Liver (tissue), 3 donors: ENCODE data around the gene NOP16.

Experiments used
- ATF3 ChIP-seq: IDR thresholded peaks from 2 replicates; pipeline ENCODE4 v1.6.1; 2016; ENCODE audit warnings: antibody characterized with exemption
- CTCF ChIP-seq: fragments of 150-350 bp; IDR thresholded peaks from 2 replicates; pipeline ENCODE4 v1.5.1; 2017; ENCODE audit warnings: improper control_type of control experiment, low read depth, low read length; ENCODE audit not compliant: missing input control
- EGR1 ChIP-seq, 2 donors: IDR thresholded peaks; 2 replicates each; pipeline ENCODE4 v1.6.1; 2016 to 2018; ENCODE audit warnings: antibody characterized with exemption in 2 of 2, low read depth in 2 of 2
- FOXA1 ChIP-seq: IDR thresholded peaks from 2 replicates; pipeline ENCODE4 v1.6.1; 2016; ENCODE audit warnings: antibody characterized with exemption
- FOXA2 ChIP-seq: IDR thresholded peaks from 2 replicates; pipeline ENCODE4 v1.6.1; 2016; ENCODE audit warnings: antibody characterized with exemption
- JUND ChIP-seq, 2 donors: IDR thresholded peaks; 2 replicates each; pipeline ENCODE4 v1.6.1; 2016; ENCODE audit warnings: antibody characterized with exemption in 2 of 2
- MAX ChIP-seq: IDR thresholded peaks from 2 replicates; pipeline ENCODE4 v1.6.1; 2016; ENCODE audit warnings: antibody characterized with exemption
- REST ChIP-seq: IDR thresholded peaks from 2 replicates; pipeline ENCODE4 v1.6.1; 2016; ENCODE audit warnings: antibody characterized with exemption, mild to moderate bottlenecking
- RXRA ChIP-seq, 2 donors: IDR thresholded peaks; 2 replicates each; pipeline ENCODE4 v1.6.1; 2017 to 2018; ENCODE audit warnings: antibody characterized with exemption in 2 of 2, mild to moderate bottlenecking in 1 of 2
- TAF1 ChIP-seq: conservative IDR thresholded peaks from 2 replicates; pipeline ENCODE4 v1.6.1; 2016; ENCODE audit warnings: antibody characterized with exemption, mild to moderate bottlenecking
- donor health status: healthy.
- donor health status: healthy.

- TF ChIP-seq ATF3 (no peak), FOXA2 (no peak), EGR1 (IDR thresholded peaks at IDR 0.05; ENCODE audit: low read depth in 2 of 2) (no peak), MAX (no peak), CTCF (no peak), JUND (IDR thresholded peaks at IDR 0.05) (no peak), FOXA1 (no peak), RXRA (IDR thresholded peaks at IDR 0.05) (no peak), TAF1 (no peak), REST (no peak)
These were observed 38.5 kb upstream of the NOP16 start for GRCh38 chr5:176426876-176427275.
